GM12878 (cell line): ENCODE data around the gene ADSL.

Experiments used
- CREM ChIP-seq: IDR thresholded peaks from 2 replicates; pipeline ENCODE4 v1.6.1; 2014; ENCODE audit warnings: antibody characterized with exemption, low read depth
- JUND ChIP-seq: IDR thresholded peaks from 2 replicates; pipeline ENCODE4 v1.6.1; 2012; ENCODE audit warnings: low read depth, mild to moderate bottlenecking, low read length, improper control_type of control experiment, moderate library complexity
- KAT2A ChIP-seq: conservative IDR thresholded peaks from 2 replicates; pipeline ENCODE4 v1.6.1; 2011; ENCODE audit warnings: low read depth, low read length; ENCODE audit not compliant: control insufficient read depth
- TF ChIP-seq, protein P1 (sequence below), 3 experiments: IDR thresholded peaks in 2 of 3; conservative IDR thresholded peaks in 1 of 3; 2 replicates each; pipeline ENCODE4 v1.5.1; 2011; ENCODE audit warnings: low read depth in 3 of 3, low read length in 3 of 3, mild to moderate bottlenecking in 3 of 3, control low read depth in 2 of 3, moderate library complexity in 2 of 3, inconsistent platforms in 1 of 3, mixed read lengths in 1 of 3; ENCODE audit not compliant: control insufficient read depth in 2 of 3, insufficient read depth in 1 of 3; ENCODE audit errors: extremely low read depth in 1 of 3
- TF ChIP-seq, protein P2 (sequence below): IDR thresholded peaks from 2 replicates; pipeline ENCODE4 v1.6.1; 2012; ENCODE audit warnings: low read depth, low read length, improper control_type of control experiment
- TF ChIP-seq, protein P3 (sequence below): IDR thresholded peaks from 2 replicates; pipeline ENCODE4 v1.6.1; 2012; ENCODE audit warnings: low read length, inconsistent platforms

DNA sequence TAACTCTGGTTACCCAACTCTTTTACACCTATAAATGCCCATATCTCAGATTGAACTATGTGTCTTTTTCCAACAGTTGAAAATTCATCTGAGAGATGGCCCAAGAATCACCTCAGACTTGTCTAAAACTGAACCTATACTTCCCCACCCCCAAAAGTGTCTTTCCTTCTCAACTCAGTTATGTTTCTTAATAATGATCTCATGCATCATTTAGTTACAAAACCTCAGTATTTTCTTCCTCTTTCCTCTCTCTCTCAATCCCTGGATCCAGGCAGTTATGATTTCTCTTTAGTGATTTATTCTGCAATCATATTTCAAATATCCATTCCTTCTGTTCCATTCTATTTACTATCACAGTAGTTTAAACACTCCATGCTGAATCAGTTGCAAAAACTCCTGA is 32.3 kb upstream of the ADSL start:
- TF ChIP-seq, protein P1, sequence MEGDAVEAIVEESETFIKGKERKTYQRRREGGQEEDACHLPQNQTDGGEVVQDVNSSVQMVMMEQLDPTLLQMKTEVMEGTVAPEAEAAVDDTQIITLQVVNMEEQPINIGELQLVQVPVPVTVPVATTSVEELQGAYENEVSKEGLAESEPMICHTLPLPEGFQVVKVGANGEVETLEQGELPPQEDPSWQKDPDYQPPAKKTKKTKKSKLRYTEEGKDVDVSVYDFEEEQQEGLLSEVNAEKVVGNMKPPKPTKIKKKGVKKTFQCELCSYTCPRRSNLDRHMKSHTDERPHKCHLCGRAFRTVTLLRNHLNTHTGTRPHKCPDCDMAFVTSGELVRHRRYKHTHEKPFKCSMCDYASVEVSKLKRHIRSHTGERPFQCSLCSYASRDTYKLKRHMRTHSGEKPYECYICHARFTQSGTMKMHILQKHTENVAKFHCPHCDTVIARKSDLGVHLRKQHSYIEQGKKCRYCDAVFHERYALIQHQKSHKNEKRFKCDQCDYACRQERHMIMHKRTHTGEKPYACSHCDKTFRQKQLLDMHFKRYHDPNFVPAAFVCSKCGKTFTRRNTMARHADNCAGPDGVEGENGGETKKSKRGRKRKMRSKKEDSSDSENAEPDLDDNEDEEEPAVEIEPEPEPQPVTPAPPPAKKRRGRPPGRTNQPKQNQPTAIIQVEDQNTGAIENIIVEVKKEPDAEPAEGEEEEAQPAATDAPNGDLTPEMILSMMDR (IDR thresholded peaks at IDR 0.05 in 2 of 3, conservative IDR thresholded peaks at IDR 0.05 in 1 of 3; ENCODE audit: control insufficient read depth in 2 of 3, extremely low read depth in 1 of 3, insufficient read depth in 1 of 3, low read depth in 3 of 3, low read length in 3 of 3) = no peak
- TF ChIP-seq, protein P2, sequence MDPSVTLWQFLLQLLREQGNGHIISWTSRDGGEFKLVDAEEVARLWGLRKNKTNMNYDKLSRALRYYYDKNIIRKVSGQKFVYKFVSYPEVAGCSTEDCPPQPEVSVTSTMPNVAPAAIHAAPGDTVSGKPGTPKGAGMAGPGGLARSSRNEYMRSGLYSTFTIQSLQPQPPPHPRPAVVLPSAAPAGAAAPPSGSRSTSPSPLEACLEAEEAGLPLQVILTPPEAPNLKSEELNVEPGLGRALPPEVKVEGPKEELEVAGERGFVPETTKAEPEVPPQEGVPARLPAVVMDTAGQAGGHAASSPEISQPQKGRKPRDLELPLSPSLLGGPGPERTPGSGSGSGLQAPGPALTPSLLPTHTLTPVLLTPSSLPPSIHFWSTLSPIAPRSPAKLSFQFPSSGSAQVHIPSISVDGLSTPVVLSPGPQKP = no peak
- no peak for TF ChIP-seq KAT2A
- TF ChIP-seq CREM = no peak
- TF ChIP-seq, protein P3, sequence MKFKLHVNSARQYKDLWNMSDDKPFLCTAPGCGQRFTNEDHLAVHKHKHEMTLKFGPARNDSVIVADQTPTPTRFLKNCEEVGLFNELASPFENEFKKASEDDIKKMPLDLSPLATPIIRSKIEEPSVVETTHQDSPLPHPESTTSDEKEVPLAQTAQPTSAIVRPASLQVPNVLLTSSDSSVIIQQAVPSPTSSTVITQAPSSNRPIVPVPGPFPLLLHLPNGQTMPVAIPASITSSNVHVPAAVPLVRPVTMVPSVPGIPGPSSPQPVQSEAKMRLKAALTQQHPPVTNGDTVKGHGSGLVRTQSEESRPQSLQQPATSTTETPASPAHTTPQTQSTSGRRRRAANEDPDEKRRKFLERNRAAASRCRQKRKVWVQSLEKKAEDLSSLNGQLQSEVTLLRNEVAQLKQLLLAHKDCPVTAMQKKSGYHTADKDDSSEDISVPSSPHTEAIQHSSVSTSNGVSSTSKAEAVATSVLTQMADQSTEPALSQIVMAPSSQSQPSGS = no peak
- TF ChIP-seq JUND = no peak
